Esophagus squamous epithelium (tissue), 5 donors: Measurements from ENCODE around the gene ZBTB8OS. TPM values are rescaled to one million over a fixed set of nuclear protein-coding genes. Genes with fewer than 3 reads are reported as not detected.

ENCODE experiments used
- DNase-seq: peaks from one replicate; lab custom pipeline; 2025; lab: John Stamatoyannopoulos, UW
- H3K27ac ChIP-seq, 4 donors: fragments of 200-600 bp; sonication (generic); one replicate each; pipeline ENCODE4 v1.5.1; 2016 to 2019; ENCODE audit warnings: mild to moderate bottlenecking in 1 of 4
- H3K27me3 ChIP-seq, 4 donors: fragments of 200-600 bp; sonication (generic); 1 replicate in 3 of 4; 2 replicates in 1 of 4; pipeline versions ENCODE4 v1.5.1 to v1.6.0; 2017 to 2021; ENCODE audit warnings: antibody characterized with exemption in 1 of 4
- H3K36me3 ChIP-seq, 3 donors: fragments of 200-600 bp; sonication (generic); one replicate each; pipeline ENCODE4 v1.5.1; 2016 to 2019
- H3K4me1 ChIP-seq, 3 donors: fragments of 200-600 bp; sonication (generic); one replicate each; pipeline ENCODE4 v1.5.1; 2017 to 2019
- H3K4me3 ChIP-seq, 4 donors: fragments of 200-600 bp; sonication (generic); 1 replicate in 3 of 4; 2 replicates in 1 of 4; pipeline ENCODE4 v1.5.1; 2016 to 2019; ENCODE audit warnings: mild to moderate bottlenecking in 2 of 4, moderate library complexity in 1 of 4
- H3K9me3 ChIP-seq, 3 donors: fragments of 200-600 bp; sonication (generic); one replicate each; pipeline ENCODE4 v1.5.1; 2016 to 2019
- CTCF ChIP-seq, 6 experiments: fragments of 450-650 bp in 4 of 6; fragments of 200-600 bp in 2 of 6; sonication (generic) in 2 of 6; IDR thresholded peaks; one replicate each; pipeline ENCODE4 v1.5.1; 2016 to 2019; ENCODE audit warnings: antibody characterized with exemption in 6 of 6, mild to moderate bottlenecking in 4 of 6, moderate library complexity in 4 of 6
- POLR2A ChIP-seq, 4 donors: fragments of 450-650 bp; IDR thresholded peaks; one replicate each; pipeline ENCODE4 v1.6.1; 2017; ENCODE audit warnings: antibody characterized with exemption in 4 of 4, mild to moderate bottlenecking in 4 of 4, moderate library complexity in 3 of 4
- WGBS, 2 donors: methylation state at CpG; one replicate each; pipeline ENCODE4 v1.1.5; 2018; 5-methylcytosine and 5-hydroxymethylcytosine counted together
- intact Hi-C: fragments of 100-400 bp; cut with DNase I; formaldehyde crosslinking; loops from one replicate; pipeline ENCODE4 v1.15.0; 2022
- total RNA-seq, 4 donors: library from RNA; depleted of rRNA; stranded (reverse); fragments of >200 nt; gene quantifications; one replicate each; pipeline ENCODE4 v1.1.0, GENCODE V29; 2016
- donor health status: DM: yes; HTN: yes; CAD: no.

Gene ZBTB8OS
- total RNA-seq, 4 donors from 2014 or later: 12.3 to 26.9 (median 21.1) TPM

GRCh38 chr1:32665915-32666314 is 15.6 kb upstream of the ZBTB8OS start:
- no peaks in the 10 kb centered on the region for H3K9me3 ChIP-seq
- no peak overlapping the region for H3K4me3 ChIP-seq
- 52 to 55% methylated on average over 1 of the region's 1 CpG for WGBS, 2 donors
- H3K36me3 ChIP-seq: peaks cover 4 to 100% (median 40%) of the 10 kb centered on the region in 3 donors
- no peak for DNase-seq
- H3K4me1 ChIP-seq: no peaks in the 10 kb centered on the region
- no peak overlapping the region for H3K27ac ChIP-seq
- TF ChIP-seq CTCF (IDR thresholded peaks at IDR 0.05) (no peak), POLR2A (IDR thresholded peaks at IDR 0.05) (no peak)
- H3K27me3 ChIP-seq: no peaks in the 10 kb centered on the region
- intact Hi-C loops: no loop called here

- Histone ChIP-seq H3K27me3 (no peaks in the 10 kb centered on the region), H3K27ac (no peak overlapping the region), H3K9me3 (no peaks in the 10 kb centered on the region), H3K4me1 (peaks cover 0 to 24% (median 8%) of the 10 kb centered on the region in 3 donors), H3K4me3 (no peak overlapping the region), H3K36me3 (peaks cover 9 to 98% (median 33%) of the 10 kb centered on the region in 3 donors)
- TF ChIP-seq POLR2A (IDR thresholded peaks at IDR 0.05) (no peak), CTCF (IDR thresholded peaks at IDR 0.05) (no peak)
- 81 to 95% methylated on average over 1 of the region's 1 CpG for WGBS, 2 donors
- intact Hi-C loops: no loop called here
- DNase-seq: no peak
These were observed 9.2 kb upstream of the ZBTB8OS start for GRCh38 chr1:32659581-32659980.

GRCh38 chr1:32652244-32652962 is 2.1 kb upstream of the ZBTB8OS start:
- H3K36me3 ChIP-seq: peaks cover 0 to 48% (median 3%) of the 10 kb centered on the region in 3 donors
- peak overlapping the region in 3 of 4 donors; percentile 98 to 99 (median 99) for H3K27ac ChIP-seq
- H3K27me3 ChIP-seq: no peaks in the 10 kb centered on the region
- H3K4me1 ChIP-seq: peaks cover 10 to 83% (median 44%) of the 10 kb centered on the region in 3 donors
- peak overlapping the region; percentile 81 to 90 (median 83) for H3K4me3 ChIP-seq
- no peak for DNase-seq
- H3K9me3 ChIP-seq: no peaks in the 10 kb centered on the region
- TF ChIP-seq CTCF (IDR thresholded peaks at IDR 0.05): no peak
- no peak for TF ChIP-seq POLR2A (IDR thresholded peaks at IDR 0.05)
- intact Hi-C loops: no loop called here
- 62 to 84% methylated on average over 13 to 16 of the region's 16 CpGs for WGBS, 2 donors

- H3K27ac ChIP-seq: peak overlapping the region; percentile 98 to 99 (median 99)
- no peaks in the 10 kb centered on the region for H3K9me3 ChIP-seq
- peaks cover 0 to 42% (median 0%) of the 10 kb centered on the region in 3 donors for H3K36me3 ChIP-seq
- peaks cover 10 to 79% (median 44%) of the 10 kb centered on the region in 3 donors for H3K4me1 ChIP-seq
- H3K27me3 ChIP-seq: no peaks in the 10 kb centered on the region
- intact Hi-C loops: no loop called here
- no peak for DNase-seq
- WGBS, 2 donors: 0 to 3% methylated on average over 9 to 15 of the region's 43 CpGs
- peak overlapping the region; percentile 81 to 90 (median 83) for H3K4me3 ChIP-seq
- TF ChIP-seq CTCF (IDR thresholded peaks at IDR 0.05) (no peak), POLR2A (IDR thresholded peaks at IDR 0.05) (no peak)
These were observed 1.2 kb upstream of the ZBTB8OS start for GRCh38 chr1:32651461-32652073.
